ENCODE results near the gene STXBP6.

Gene STXBP6

DNA sequence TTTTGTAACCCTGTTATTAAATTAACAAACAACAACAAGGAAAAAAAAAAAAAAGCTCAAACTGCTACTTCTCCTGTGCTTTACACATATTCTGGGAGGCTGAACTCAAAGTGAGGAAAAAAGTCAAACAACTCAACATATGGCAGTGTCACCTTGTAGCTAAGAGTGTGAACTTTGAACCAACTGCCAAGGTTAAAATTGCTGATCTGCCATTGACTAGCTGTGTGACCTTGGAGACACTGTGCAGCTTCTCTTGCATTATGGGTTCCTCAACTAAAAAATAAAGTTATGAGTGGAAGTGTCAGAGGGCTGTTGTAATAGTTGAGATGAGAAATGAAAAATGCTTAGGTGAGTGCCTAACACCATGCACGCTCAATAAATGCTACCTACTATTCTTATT, 34.2 kb downstream of the STXBP6 start:
- DNase-seq (ENCODE audit: low read depth) = no peak

DNA sequence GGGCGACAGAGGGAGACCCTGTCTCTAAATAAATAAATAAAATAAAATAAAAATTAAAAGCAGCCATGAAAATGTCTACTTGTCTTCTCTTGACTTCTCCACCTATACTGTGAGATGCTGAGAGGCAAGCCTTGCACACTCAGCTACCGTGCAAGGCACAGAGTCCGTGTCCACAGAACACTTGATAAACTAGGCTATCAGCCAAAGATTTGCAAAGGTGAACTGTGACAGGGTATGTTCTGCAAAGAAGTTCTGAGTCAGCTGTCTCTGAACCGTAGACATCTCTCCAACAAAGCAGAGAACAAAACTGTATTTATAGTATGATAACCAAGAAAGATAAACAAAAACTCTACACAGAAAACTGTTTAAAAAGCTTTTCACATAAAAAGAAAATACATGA, 35.5 kb downstream of the STXBP6 start:
- no peak for DNase-seq (ENCODE audit: low read depth)

DNA sequence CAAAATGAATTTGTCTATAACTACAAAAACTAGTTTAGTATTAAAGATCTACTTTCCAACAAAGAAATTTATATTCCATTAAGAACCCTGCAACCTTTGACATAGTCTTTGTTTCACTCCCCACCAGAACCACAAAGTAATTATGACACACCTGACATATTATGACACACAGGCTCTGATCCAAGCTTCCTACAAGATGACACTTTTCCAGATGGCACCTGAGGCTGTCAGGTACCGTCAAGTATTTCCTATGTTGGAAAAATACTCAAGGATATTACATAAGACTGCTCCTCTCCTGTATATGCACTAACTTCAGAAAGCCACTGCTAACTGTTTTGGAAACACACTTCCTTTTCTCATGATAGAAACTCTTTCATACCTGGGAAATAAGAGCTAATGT, 38.9 kb downstream of the STXBP6 start:
- no peak for DNase-seq (ENCODE audit: low read depth)

DNA sequence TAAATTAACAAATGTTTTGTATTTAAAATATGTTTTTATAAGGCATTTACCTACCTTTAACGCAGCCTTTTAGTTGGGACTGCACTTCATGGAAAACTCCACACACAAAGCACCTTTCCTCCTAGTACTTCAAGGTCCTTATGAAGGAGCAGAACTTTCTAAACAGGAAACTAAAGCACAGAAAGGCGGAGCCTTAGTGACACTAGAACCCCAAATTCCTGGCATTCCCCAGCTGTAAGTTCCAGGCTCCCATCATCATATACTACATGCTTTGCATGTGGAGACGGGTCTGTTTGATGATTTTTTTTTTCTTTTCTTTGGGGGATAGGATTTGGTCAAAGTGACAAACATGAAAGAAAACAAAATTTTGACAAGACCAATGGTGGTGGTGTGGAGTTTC, 39.5 kb downstream of the STXBP6 start:
- no peak for DNase-seq (ENCODE audit: low read depth)

DNA sequence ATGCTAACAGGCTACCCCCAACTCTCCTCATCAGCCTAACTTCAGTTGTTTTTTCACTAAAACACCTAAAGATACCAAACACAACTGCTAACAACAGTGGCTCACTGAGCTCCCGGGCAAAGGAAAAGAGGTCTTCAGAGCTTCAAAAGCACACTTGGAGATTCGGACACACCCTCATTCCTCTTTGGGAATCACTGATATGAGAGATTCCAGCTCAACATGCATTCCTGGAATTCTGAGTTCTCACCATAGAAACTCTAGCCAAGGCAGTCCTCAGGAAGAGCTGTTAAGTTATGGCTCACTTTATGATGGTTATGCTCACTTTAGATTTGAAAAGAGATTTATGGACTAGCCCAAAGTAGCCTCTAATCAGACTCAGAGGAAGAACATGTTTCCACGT, 40.1 kb downstream of the STXBP6 start:
- DNase-seq (ENCODE audit: low read depth) = no peak

DNA sequence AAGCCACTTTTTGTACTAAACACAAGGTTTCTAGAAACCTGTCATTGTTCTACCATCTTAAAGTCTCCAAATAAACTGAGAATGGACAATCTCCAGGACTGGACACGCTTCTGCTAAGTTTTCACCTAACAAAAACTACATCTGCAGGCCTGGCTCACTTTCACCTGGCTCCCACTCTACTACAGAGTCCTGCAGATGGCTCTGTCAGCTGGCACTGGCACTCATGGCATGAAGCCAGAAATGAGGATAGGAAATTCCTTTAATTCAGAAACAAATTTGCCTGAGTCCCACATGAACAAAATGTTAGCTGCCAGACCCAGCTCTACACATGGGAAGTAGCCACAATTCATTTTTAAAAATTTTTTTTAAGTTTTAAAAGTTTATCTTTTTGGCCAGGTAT, 42.1 kb downstream of the STXBP6 start:
- no peak for DNase-seq (ENCODE audit: low read depth)

DNA sequence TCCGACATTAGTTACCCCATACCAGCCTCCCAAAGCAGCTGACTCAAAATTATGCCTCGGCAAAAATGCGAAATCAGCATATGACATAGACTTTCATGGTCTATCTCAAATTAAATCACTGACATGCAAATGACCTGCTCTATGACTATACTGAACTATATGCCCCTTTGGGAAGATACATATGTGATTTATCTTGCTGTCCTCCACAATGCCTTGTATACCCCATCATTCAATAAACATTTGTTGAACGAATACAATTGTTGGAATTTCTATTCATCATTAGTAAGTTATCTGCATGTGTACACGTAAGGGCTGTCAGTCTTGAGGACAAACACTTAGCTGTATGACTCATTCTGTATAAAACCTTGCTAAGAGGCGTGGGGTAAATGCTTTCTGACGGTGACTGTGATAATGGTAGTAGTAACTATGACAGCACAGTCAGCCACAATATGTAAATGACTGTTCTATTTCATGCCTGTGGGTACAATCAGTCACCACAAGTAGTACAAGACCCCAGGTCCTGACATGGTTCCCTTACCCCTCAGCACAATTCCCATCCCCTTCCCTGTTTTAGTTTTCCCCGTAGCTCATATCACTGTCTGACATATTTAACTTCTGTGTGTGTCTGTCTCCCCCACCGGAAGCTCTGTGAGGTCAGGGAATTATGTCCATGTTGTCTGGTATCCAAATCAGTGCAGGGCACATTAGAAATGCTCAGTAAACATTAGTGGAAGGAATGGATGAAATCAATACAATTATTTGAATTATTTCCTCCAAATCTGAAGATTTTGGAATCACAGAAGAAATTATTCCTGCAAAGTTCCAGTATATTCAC, 42.8 kb downstream of the STXBP6 start:
- no peak for DNase-seq (ENCODE audit: low read depth)

DNA sequence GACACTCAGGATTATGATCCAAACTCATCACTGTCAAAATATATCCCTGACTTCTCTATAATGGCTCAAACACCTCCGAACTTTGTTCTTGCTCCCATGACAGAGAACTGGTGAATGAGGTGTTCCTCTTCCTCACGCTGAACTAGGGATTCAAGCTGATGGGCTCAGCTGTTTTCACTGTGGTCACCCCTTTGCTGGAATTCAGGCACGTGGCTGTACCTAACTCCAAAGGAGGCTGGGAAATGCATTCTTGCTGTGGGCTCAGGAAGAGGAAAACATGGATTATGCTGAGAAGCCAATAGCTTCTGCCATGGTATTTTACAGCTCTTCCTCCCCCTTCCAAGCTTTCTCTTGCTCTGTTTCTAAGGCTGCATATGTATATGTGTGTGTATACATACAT, 43.9 kb downstream of the STXBP6 start:
- no peak for DNase-seq (ENCODE audit: low read depth)

DNA sequence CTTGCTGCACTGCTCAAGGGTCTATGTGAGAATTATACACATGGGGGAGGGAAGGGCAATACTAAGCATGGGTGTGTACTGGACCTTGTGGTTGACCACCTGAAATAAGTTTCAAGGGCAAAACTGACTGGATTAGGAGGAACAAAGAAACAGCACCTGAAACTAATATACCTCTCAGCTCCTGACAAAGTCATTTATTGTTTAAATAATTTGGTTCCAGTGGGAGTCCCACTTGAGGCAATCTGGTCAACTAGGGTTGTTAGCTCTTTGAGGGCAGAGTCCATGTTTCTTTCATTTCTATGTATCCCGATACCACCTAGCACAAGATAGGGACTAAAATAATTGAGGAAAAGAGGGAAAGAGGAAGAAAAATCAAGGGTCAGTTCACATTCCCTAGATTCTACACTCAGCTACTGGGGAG, 45.5 kb downstream of the STXBP6 start:
- DNase-seq (ENCODE audit: low read depth) = no peak

DNA sequence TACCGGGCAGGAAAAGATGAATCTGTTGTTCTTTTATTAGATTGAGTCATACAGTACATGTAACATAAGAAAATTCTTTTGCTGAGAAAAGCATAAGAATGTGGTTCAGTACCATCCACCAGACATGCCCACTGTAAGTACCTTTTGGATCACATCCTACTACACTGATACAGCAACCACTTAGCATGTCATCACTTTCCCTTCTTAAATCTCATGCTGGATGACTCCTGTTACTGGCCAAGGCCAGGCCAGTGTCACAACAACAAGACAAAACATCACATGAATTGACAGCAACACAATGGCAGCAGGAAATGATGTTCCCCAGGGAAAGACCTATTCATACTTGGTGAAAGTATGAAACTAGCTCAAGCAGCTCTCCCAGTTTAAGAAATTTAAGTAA, 46.4 kb downstream of the STXBP6 start:
- DNase-seq (ENCODE audit: low read depth) = no peak

DNA sequence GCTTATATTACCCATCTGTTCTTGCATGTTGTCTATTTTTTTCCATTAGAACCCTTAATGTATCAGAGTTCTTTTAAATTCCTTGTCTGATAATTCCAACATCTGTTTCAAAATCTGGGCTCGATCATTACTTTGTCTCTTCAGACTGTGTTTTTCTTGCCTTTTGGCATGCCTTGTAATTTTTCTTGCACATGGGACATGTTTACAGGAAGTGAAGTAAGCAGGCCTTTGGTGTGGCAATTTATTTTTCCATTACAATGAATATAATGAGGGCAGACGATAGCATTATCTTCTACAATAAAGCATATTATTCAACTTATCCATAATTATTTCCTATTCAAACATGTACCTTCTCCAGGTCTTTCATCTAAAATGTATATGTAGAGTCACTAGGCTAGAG, 48.3 kb downstream of the STXBP6 start:
- no peak for DNase-seq (ENCODE audit: low read depth)

DNA sequence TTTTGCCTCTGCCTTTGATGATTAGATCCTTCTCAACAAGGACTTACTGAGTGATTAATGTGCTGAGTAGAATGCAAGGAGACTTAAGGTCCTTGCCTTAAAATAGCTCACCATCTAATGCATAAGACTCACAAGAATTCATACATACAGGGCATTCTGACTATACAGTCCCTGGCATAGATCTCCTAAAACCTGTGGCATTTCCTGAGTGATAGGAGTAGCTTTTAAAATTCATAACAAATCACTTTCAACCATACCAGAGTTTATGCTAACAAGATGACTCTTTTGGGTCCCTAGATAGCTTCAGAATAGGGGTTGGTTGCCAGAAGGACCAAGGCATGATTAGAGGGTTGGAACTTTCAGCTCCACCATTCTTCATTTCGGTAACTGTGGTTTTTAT, 48.8 kb downstream of the STXBP6 start:
- DNase-seq (ENCODE audit: low read depth) = no peak

DNA sequence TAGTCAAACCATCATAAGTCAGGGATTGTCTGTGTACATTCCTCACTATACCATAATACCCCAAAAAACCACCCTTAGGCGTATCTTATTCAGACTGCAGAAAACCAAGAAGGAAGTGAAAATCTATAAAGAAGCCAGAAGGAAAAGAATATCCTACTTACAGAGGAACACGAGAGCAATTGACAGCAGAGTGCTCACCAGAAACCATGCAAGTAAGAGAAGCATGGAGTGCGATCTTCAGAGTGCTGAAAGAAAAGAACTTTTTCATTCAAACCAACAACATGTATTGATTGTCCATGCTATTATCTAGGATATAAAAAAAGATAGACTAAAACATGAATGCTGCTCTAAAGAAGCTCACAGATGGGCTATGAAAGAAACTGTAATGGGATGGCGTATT, 50.8 kb downstream of the STXBP6 start:
- DNase-seq (ENCODE audit: low read depth) = no peak

DNA sequence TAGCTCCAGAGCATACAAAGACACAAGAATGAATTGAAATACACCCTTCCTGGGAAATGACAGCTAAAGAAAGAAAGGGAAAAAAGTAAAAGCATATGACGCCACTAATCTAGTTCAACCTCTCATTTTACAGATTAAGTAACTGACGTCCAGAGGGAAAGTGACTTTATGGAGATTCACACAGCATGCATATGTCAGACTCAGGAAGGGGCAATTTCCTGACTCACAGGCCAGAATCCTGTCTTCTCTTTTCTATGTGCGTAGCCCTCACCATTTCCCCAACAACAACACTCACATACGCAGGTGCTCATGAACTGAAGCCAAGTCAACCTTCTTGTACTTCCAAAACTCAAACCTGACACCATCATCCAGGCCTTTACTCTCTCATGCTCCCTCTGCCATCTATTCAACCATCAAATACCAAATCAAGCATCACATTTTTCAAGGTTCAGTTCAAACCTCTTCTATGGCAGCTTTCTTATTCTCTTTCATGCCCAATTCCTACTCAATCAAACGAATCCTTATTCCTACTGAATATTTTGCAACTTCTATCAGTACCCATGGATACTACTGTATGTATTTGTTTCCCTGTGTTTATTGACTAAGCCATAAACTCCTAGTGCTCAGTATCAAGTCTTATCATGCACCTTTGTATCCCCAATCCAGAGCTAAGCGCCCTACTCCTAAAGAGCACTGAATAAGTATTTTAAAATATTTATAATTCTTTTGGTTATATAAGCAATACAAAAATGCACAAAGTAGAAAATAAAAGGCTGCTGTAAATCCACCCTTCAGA, 52.8 kb downstream of the STXBP6 start:
- no peak for DNase-seq (ENCODE audit: low read depth)

DNA sequence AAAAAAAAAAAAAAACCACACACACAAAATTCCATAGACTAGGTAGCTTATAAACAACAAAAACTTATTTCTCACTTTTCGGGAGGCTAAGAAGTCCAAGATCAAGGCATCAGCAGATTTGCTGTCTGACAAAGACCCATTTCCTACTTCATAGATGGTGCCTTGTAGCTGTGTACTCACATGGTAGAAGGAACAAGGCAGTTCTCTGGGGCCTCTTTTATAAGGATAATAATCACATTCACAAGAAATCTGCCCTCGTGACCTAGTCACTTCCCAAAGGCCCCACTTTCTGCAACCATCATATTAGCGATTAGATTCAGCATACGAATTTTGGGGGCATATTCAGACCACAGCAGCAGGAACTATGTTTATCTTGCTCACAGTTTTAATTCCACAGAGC, 54.9 kb downstream of the STXBP6 start:
- no peak for DNase-seq (ENCODE audit: low read depth)

DNA sequence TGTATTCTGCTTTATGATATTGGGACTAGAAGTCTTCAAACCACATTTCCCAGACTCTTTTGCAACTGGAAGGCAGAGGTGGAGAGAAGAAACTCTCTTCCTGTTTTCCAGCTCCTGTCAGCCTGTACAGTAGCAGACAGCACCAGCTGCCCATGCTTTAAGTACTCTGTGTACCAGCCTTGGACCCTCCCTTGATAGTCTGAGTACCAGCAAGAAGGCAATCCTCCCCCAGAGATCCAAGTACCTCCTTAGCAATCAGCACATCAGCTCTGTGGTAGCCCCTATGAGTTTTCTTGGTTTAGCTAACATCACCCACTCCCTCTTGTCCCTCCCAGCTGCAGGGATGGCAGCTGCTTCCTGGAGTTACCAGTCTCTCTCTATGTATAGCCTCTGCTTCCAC, 56.3 kb downstream of the STXBP6 start:
- DNase-seq (ENCODE audit: low read depth) = no peak

DNA sequence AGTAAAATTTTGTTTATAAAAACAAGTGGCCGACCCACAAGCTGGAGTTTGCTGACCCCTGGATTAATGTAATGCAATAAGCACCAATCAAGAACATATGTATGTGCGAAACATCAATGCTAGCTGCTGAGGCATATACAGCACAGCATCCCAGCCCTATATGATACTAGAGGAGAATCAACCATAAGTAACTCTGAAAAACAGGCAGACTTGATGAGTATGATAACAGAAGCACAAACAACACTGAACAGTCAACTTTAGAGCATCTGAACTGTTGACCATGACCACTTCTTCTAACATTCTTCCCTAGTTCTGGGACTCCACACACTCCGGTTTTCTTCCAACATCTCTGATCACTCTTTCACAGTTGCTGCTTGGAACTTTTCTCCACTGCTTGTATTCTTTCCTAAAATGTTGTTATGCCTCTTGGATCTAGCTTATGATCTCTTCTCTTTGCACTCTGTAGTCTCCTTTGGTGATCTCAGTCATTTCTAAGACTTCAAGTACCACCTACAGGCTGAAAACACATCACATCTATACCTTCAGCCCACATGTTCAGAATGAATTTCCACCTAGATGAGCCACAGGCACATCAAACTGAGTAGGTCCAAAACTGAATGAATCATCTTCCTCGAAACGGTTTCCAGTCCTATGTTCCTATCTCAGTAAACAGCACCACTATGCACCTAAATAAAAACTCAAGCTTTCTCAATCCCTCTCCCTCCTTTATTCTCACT, 57.2 kb downstream of the STXBP6 start:
- DNase-seq (ENCODE audit: low read depth) = no peak

DNA sequence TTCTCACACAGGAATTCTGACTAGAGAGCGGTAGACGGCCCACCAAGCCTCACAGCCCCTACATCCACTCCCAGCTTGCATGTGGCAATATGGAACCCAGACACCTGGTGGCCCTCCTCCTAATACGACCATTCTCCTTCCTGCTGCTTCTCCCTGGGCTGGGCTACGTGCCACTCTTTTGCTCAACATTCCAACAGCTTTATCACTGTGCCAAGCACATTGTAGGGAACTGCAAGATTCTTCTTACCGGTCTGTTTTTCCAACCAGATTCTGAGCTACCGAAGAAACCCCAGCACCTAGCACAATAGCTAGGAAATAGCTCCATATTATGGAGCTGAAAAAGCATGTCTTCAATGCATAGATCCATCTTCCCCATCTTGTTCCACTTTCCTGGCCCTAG, 58.1 kb downstream of the STXBP6 start:
- no peak for DNase-seq (ENCODE audit: low read depth)

DNA sequence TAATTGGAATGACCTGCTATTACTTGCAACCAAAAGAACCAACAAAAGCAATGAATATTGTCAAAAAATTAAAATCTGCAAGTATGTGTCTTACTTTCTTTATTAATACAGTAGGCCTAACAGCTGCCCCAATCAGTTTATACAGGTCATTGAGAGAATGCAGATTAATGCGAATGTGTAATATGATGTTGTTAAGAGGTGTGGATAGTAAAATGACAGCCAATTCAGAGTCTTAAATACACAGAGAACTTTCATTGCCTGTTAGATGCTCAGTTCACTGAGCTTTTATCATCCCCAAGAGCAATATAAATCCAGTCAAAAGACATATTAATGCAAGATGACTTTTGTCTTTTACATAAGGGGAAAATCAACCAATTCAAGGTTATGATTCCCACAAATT, 58.7 kb downstream of the STXBP6 start:
- DNase-seq (ENCODE audit: low read depth) = no peak

DNA sequence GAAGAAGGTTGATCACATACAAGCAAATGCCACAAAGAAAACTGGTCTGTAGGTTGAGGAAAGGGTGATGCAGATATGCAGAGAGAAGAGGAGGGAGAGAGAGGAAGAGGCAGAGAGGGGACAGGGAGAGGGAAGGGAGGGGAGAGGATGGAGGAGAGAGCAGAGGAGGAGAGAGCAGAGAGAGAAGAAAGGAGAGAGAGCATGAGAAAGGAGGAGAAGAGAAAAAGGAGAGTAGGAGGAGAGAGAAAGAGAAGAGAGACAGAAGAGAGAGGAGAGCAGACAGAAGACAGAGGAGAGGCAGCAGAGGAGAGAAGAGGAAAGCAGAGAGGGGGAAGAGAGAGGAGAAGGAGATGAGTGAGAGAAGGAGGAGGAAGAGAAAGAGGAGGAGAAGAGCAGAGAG, 59.2 kb downstream of the STXBP6 start:
- DNase-seq (ENCODE audit: low read depth) = no peak

DNA sequence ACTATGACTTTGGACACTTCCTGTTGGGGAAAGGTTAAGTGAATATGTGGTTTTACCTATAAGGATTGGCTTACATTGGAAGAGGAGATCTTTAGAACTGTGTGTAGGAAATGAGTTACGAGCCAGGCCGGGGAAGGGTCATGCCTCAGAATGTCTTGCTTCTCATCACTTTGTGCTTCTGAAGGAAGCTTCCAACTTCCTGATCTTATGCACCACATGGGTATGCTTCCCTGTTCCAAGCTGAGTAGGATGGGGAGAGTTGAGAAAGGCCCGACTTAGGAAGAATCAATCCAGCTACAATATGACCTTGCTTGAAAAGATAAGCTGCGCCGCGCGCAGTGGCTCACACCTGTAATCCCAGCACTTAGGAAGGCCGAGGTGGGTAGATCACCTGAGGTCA, 59.9 kb downstream of the STXBP6 start:
- DNase-seq (ENCODE audit: low read depth) = no peak

DNA sequence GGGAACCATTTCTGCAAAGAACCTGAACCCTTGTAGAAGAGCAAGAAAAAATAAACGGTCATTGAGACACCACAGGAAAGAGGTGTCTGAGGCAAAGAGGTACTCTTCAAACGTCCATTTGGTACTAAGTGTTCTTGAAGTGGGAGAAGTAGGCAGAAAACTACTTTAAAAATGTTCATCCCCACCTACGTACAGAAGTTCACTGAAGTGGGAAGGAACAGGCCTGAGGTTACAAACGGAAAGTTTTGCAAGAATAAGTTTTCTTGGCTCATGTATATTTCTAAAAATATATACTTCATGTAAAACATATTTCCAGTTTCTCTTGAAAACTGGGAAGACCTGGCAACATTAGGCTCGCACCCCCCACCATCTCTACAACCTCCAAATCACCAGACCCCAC, 61.2 kb downstream of the STXBP6 start:
- no peak for DNase-seq (ENCODE audit: low read depth)
